HG03196 (cell line): ENCODE data around the gene CFAP251.

Source experiments
- ATAC-seq: cut with Tn5 transposase; IDR thresholded peaks from one replicate; pipeline ENCODE4 v1.9.1; 2021; ENCODE audit not compliant: unreplicated experiment

CFAP251 gene

DNA sequence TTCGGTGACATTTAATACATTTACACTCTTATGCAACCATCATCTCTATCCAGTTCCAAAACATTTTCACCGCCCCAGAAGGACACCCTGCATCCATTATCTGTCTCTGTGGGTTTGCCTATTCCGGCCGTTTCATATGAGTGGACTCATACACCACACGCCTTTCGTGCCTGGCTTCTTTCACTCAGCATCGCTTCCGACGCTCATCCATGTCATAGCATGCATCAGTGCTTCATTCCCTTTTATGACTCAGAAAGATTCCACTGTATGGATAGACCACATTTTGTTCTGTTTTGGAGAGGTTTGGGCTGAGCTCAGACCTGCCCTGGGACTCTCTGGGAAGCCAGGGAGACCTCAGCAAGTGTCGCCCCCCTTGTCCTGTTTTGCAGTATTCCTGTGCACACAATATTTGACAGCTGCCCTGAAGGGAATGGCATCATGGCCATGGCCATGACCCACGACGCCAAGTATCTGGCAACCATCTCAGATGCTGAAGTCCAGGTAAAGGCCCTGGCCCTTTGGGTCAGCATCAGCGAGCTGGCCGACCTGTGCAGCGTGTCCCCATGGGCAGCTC is 23.8 kb downstream of the CFAP251 start:
- no peak for ATAC-seq

DNA sequence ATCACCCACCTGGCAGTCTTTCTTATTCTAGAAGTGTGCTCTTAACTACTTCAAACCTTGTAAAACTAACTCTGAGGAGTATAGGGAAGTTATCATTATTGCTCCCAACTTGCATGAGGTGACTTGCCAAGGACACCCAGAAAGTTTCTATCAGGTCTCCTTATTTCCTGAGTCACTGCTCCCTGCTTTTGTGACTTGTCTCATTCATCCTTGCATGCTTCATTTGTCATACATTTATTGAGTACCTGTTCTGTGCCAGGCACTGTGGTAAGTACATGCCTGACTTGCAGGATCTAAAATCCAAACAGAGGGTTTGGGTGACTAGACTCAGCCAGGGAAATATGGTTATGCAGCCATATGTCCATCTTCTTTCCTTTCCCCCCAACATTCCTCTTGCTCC is 25.5 kb downstream of the CFAP251 start:
- no peak for ATAC-seq

GRCh38 chr12:121946313-121947025 is 28.1 kb downstream of the CFAP251 start:
- ATAC-seq: no peak

DNA sequence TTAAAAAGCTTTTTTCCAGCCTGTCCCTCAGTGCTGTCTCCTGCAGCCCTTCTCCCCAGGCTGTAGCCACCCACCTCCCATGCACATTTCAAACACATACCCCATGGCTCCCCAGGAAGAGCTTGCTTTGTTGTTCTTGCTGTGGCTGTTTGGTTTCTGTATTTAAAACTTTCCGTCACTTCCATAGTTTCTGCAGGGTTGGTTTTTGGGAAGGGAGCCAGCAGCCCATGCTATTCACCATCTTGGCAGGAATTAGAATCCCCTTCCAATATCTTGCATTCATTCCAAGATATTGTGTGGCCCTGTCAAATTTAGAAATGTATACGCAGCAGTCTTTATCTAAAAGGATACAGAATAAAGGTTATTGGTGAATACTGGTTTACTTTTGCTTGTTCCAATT is 29.6 kb downstream of the CFAP251 start:
- ATAC-seq: no peak

DNA sequence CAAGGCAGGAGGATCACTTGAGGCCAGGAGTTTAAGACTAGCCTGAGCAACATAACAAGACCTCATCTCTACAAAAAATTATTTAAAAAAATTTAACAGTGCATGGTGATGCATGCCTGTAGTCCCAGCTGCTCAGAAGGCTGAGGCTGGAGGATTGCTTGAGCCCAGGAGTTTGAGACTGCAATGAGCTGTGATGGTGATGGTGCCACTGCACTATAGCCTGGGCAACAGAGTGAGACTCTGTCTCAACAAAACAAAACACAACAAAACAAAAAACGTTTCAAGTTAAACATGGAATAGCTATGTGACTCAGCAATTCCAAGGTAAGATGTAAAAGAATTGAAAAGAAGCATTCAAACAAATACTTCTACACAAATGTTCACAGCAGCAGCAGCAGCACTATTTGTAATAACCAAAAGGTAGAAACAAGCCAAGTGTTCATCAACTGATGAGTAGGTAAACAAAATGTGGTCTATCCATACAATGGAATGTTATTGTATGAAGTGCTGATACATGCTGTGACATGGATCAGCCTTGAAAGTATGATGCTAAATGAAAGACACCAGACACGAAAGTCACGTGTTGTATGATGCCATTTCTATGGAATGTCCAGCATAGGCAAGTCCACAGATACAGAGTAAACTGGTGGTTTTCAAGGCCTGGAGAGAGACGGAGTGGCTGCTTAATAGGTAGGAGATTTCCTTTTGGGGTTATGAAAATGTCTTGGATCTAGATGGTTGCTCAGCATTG is 31.4 kb downstream of the CFAP251 start:
- no peak for ATAC-seq

- no peak for ATAC-seq
Observed at GRCh38 chr12:121953117-121953692, 34.8 kb downstream of the CFAP251 start.

- no peak for ATAC-seq
Observed at GRCh38 chr12:121953695-121954094, 35.3 kb downstream of the CFAP251 start.

DNA sequence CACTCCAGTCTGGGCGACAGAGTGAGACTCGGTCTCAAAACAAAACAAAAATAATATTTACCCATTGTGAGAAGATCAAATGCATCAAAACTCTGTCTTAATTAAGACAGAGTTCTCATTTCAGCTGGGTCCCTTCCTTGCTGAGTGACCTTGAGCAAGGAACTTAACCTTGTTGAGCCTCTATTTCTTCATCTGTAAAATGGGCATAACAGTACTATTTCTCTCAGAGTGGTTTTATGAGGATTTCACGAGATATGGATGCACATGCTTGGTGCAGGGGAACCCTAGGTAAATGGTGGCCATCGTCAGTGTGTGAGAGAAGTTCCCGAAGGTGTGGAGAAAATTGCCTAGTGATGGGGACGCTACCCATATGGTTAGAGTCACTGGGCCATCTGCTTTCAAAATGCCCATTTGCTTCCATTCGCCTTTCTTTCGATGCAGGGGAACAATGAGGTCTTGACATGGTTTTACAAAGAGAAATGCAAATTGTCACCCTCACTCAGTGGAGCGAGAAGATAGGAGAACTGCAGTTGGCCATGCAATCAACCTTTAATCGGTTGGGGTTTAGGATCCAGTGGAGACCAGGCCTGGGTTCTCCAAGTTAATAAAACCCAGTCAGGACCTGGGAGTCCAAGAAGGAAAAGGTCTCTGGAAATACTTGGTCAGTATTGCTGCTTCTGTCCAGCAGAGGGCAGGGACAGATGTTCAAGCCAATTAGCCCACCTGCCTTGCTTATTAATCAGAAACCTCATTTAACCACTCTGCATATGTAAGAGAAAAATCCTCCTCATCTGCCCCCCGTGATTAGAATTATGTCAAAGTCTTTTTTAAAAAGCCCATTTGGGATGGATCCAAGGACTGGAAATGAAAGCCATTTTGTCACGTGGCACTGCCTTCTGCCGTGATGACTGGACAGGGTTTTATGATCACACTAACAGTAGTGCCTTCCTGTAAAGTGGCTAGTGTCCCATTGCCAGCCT is 37.2 kb downstream of the CFAP251 start:
- no peak for ATAC-seq

GRCh38 chr12:121957861-121958515 is 39.6 kb downstream of the CFAP251 start:
- ATAC-seq: no peak

DNA sequence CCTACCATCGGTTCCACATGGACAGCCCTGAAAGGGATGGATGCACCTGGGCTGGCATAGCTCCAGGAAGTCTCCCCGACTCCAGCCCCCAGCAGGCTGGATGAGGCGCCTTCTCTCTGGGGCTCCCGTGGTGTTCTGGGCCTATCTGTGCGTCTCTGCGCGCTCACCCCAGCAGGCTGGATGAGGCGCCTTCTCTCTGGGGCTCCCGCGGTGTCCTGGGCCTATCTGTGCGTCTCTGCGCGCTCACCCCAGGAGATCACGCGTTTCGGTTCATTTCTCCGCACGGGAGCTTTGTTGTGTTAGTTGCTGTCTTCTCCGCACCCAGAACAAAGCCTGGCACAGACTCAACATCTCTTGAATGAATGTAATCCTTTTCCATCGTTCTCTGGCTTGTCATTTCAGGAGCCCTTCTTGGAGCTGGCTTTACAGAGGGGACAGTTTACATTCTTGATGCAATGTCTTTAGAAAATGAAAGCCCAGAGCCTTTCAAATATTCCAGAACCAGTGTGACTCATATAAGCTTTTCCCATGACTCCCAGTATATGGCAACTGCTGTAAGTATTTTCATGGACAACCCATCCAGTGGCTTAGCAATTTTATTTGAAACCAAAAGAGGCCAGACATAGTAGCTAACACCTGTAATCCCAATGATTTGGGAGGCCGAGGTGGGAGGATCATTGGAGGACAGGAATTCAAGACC is 40.3 kb downstream of the CFAP251 start:
- no peak for ATAC-seq

- no peak for ATAC-seq
Observed at GRCh38 chr12:121960541-121960940, 42.1 kb downstream of the CFAP251 start.

DNA sequence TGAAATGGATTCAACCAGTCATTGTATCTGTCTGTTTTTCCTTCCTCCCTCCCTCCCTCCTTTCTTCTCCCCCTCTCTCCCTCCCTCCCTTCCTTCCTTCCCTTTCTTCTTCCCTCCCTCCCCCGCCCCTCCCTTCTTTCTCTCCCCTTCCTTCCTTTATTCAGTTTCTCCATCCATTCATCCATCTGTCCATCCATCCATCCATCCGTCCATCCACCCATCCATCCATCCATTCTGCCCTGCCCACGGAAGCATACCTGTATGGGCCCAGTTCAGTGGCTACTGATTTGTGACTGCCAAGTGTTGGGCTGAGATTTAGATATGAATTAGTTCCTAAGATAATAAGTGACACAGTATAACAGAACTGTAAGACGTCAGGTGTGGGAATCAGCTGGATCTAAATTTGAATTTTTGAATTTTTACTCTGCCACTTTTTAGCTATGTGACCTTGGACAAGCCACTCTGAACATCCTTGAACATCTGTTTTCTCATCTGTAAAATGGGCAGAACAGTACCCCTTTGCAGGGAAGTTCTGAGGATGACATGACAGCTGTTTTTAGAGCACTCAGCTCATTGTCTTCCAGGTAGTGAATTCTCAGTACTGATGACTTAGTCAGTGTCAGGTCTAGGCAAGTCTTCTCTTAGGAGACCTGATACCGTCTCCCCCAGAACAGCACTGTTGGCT is 42.9 kb downstream of the CFAP251 start:
- ATAC-seq: no peak

GRCh38 chr12:121963341-121964018 is 45.1 kb downstream of the CFAP251 start:
- no peak for ATAC-seq

GRCh38 chr12:121964813-121965643 is 46.6 kb downstream of the CFAP251 start:
- no peak for ATAC-seq

- ATAC-seq: no peak
Observed at GRCh38 chr12:121966959-121967358, 48.6 kb downstream of the CFAP251 start.

DNA sequence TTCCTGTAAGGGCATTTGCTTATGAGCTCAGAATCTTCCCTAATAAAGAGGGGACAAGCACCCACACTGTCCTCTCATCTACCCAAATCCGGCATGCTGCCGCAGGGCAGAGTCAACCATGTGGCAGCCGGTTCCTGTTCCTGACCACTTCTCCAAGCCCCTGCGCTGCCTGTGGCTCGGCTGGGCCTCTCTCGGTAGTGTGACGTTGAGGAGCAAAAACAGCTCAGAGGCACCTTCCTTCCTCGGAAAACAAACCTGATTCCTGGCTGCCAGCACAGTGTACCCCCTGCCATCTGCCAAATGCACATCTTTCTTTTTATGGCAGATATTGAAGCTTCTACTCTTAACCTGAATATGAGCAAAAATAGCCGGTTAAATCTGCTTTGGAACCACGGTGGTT is 50.5 kb downstream of the CFAP251 start:
- no peak for ATAC-seq

DNA sequence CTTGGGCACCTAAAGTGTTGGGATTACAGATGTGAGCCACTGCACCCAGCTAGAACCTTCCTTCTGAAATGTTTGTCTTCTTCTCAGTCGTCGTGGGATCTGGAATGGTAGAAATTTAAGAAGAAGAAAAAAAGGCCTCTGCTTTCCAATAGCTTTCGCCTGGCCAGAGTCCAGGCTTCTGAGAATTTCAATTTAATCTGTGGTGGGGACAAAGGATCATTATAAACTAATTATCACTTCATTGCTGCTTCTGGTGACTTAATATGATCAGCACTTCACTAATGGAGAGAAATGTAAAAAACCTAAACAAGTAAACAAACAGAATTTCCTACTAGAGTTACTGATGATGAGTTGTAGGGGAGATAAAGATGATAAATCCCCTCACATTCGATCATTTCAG is 51.3 kb downstream of the CFAP251 start:
- ATAC-seq: no peak
